Esophagus muscularis mucosa (tissue), 4 donors: ENCODE data around the gene SCAMP1. TPM values are rescaled to one million over a fixed set of nuclear protein-coding genes. Genes with fewer than 3 reads are reported as not detected.

Experiments used
- DNase-seq: peaks from one replicate; pipeline ENCODE4 v3.0.0-alpha.2; 2017; ENCODE audit errors: extremely low spot score
- H3K27ac ChIP-seq, 4 donors: fragments of 200-600 bp; sonication (generic); replicated peaks in 1 of 4; 1 replicate in 3 of 4; 2 replicates in 1 of 4; pipeline ENCODE4 v1.5.1; 2016 to 2019; ENCODE audit warnings: mild to moderate bottlenecking in 1 of 4
- H3K27me3 ChIP-seq, 4 donors: fragments of 200-600 bp; sonication (generic); one replicate each; pipeline versions ENCODE4 v1.5.1 to v1.6.0; 2016 to 2019
- H3K36me3 ChIP-seq, 4 donors: fragments of 200-600 bp; sonication (generic); one replicate each; pipeline ENCODE4 v1.5.1; 2016 to 2019
- H3K4me1 ChIP-seq, 4 donors: fragments of 200-600 bp; sonication (generic); one replicate each; pipeline ENCODE4 v1.5.1; 2016 to 2019
- H3K4me3 ChIP-seq, 4 donors: fragments of 200-600 bp; sonication (generic); 1 replicate in 2 of 4; 2 replicates in 2 of 4; pipeline ENCODE4 v1.5.1; 2016 to 2019; ENCODE audit warnings: mild to moderate bottlenecking in 4 of 4, moderate library complexity in 1 of 4
- H3K9me3 ChIP-seq, 4 donors: fragments of 200-600 bp; sonication (generic); 1 replicate in 3 of 4; 2 replicates in 1 of 4; pipeline ENCODE4 v1.5.1; 2016 to 2019
- EP300 ChIP-seq: sonication (generic); formaldehyde crosslinking; IDR thresholded peaks from one replicate; pipeline ENCODE4 v1.6.1; 2017; ENCODE audit warnings: antibody characterized with exemption
- POLR2A ChIP-seq: fragments of 450-650 bp; IDR thresholded peaks from one replicate; pipeline ENCODE4 v1.6.1; 2017; ENCODE audit warnings: antibody characterized with exemption, moderate library complexity, mild to moderate bottlenecking, low read depth
- POLR2AphosphoS5 ChIP-seq, 2 donors: sonication (generic); formaldehyde crosslinking; IDR thresholded peaks; one replicate each; pipeline ENCODE4 v1.6.1; 2017; ENCODE audit warnings: antibody characterized with exemption in 2 of 2
- WGBS: methylation state at CpG from one replicate; pipeline ENCODE4 v1.1.5; 2018; 5-methylcytosine and 5-hydroxymethylcytosine counted together
- intact Hi-C: fragments of 100-400 bp; cut with DNase I; formaldehyde crosslinking; loops from one replicate; pipeline ENCODE4 v1.15.1; 2023
- total RNA-seq, 4 donors: library from RNA; depleted of rRNA; stranded (reverse); fragments of >200 nt; gene quantifications; one replicate each; pipeline versions ENCODE4 v1.1.0 to v1.2.1, GENCODE V29; 2016
- TF ChIP-seq, protein P1 (sequence below), 3 experiments: fragments of 200-600 bp in 2 of 3; fragments of 450-650 bp in 1 of 3; sonication (generic) in 2 of 3; IDR thresholded peaks; one replicate each; pipeline ENCODE4 v1.5.1; 2017 to 2019; ENCODE audit warnings: antibody characterized with exemption in 3 of 3, mild to moderate bottlenecking in 2 of 3, moderate library complexity in 1 of 3

Gene SCAMP1
- total RNA-seq, 4 donors from 2014 or later, result 24.7 to 36.8 (median 30.8) TPM

- no peaks in the 10 kb centered on the region for H3K9me3 ChIP-seq
- intact Hi-C loops, result no loop called here
- no peaks in the 10 kb centered on the region for H3K27me3 ChIP-seq
- TF ChIP-seq, protein P1, sequence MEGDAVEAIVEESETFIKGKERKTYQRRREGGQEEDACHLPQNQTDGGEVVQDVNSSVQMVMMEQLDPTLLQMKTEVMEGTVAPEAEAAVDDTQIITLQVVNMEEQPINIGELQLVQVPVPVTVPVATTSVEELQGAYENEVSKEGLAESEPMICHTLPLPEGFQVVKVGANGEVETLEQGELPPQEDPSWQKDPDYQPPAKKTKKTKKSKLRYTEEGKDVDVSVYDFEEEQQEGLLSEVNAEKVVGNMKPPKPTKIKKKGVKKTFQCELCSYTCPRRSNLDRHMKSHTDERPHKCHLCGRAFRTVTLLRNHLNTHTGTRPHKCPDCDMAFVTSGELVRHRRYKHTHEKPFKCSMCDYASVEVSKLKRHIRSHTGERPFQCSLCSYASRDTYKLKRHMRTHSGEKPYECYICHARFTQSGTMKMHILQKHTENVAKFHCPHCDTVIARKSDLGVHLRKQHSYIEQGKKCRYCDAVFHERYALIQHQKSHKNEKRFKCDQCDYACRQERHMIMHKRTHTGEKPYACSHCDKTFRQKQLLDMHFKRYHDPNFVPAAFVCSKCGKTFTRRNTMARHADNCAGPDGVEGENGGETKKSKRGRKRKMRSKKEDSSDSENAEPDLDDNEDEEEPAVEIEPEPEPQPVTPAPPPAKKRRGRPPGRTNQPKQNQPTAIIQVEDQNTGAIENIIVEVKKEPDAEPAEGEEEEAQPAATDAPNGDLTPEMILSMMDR (IDR thresholded peaks at IDR 0.05), result no peak
- TF ChIP-seq POLR2AphosphoS5 (IDR thresholded peaks at IDR 0.05), result no peak
- no peak for TF ChIP-seq POLR2A
- no peak for TF ChIP-seq EP300
- H3K4me1 ChIP-seq, result no peaks in the 10 kb centered on the region
- no peaks in the 10 kb centered on the region for H3K36me3 ChIP-seq
- no peak overlapping the region for H3K4me3 ChIP-seq
- no peak overlapping the region for H3K27ac ChIP-seq
- no peak for DNase-seq
These were observed 37.2 kb upstream of the SCAMP1 start for GRCh38 chr5:78323241-78323640.

DNA sequence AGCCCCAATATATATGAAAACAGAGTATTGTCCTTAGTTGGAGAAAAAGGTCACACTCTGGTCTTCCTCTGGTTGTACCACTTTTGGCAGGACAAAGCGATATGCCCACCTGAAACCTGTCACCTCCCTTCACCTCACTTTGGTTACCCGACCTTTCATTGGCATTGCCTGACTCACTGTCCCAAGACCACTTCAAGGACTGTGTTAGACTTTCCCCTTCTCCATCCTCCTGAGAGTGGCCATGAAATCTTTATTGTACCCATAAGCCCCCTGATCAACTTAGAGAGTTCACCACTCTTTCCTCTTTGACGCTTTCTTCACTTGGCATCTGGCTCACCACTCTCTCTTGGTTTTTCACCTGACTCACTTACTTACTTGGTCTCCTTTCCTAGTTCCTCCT, 33.5 kb upstream of the SCAMP1 start:
- H3K27me3 ChIP-seq, result no peaks in the 10 kb centered on the region
- TF ChIP-seq POLR2AphosphoS5 (IDR thresholded peaks at IDR 0.05), result no peak
- no peak for TF ChIP-seq POLR2A
- TF ChIP-seq, protein P1 (IDR thresholded peaks at IDR 0.05), result no peak
- no peak for TF ChIP-seq EP300
- H3K36me3 ChIP-seq, result no peaks in the 10 kb centered on the region
- WGBS, result 95% methylated on average over 3 of the region's 3 CpGs
- intact Hi-C loops, result no loop called here
- H3K4me3 ChIP-seq, result no peak overlapping the region
- no peak overlapping the region for H3K27ac ChIP-seq
- DNase-seq, result no peak
- no peaks in the 10 kb centered on the region for H3K9me3 ChIP-seq
- no peaks in the 10 kb centered on the region for H3K4me1 ChIP-seq

- Histone ChIP-seq H3K27me3 (no peaks in the 10 kb centered on the region), H3K4me1 (no peaks in the 10 kb centered on the region), H3K27ac (no peak overlapping the region), H3K4me3 (no peak overlapping the region), H3K9me3 (no peaks in the 10 kb centered on the region), H3K36me3 (no peaks in the 10 kb centered on the region)
- WGBS, result 90% methylated on average over 6 of the region's 6 CpGs
- DNase-seq, result no peak
- intact Hi-C loops, result no loop called here
- TF ChIP-seq POLR2AphosphoS5 (IDR thresholded peaks at IDR 0.05), result no peak
- TF ChIP-seq EP300, result no peak
- TF ChIP-seq, protein P1 (IDR thresholded peaks at IDR 0.05), result no peak
- TF ChIP-seq POLR2A, result no peak
These were observed 32.5 kb upstream of the SCAMP1 start for GRCh38 chr5:78327761-78328510.

- no peaks in the 10 kb centered on the region for H3K4me1 ChIP-seq
These were observed 31.7 kb upstream of the SCAMP1 start for GRCh38 chr5:78328585-78329173.

More at GRCh38 chr5:78328585-78329173, 31.7 kb upstream of the SCAMP1 start:
- no peak overlapping the region for H3K4me3 ChIP-seq
- no peak for DNase-seq
- no peaks in the 10 kb centered on the region for H3K36me3 ChIP-seq
- TF ChIP-seq POLR2AphosphoS5 (IDR thresholded peaks at IDR 0.05), result no peak
- no peak for TF ChIP-seq POLR2A
- TF ChIP-seq, protein P1 (IDR thresholded peaks at IDR 0.05), result no peak
- TF ChIP-seq EP300, result no peak
- no peaks in the 10 kb centered on the region for H3K9me3 ChIP-seq
- H3K27ac ChIP-seq, result no peak overlapping the region
- H3K27me3 ChIP-seq, result no peaks in the 10 kb centered on the region
- intact Hi-C loops, result no loop called here
- 95% methylated on average over 5 of the region's 5 CpGs for WGBS
